GM21447 (cell line): ENCODE data around the gene SFI1.
"Not testable (repeated sequence)": the region's sequence is repeated elsewhere in the genome, so short reads cannot be mapped to it uniquely, and the experiment has no call there.

Experiments used
- ATAC-seq: cut with Tn5 transposase; IDR thresholded peaks from one replicate; pipeline ENCODE4 v1.9.1; 2021; ENCODE audit not compliant: unreplicated experiment

SFI1 gene, protein sequence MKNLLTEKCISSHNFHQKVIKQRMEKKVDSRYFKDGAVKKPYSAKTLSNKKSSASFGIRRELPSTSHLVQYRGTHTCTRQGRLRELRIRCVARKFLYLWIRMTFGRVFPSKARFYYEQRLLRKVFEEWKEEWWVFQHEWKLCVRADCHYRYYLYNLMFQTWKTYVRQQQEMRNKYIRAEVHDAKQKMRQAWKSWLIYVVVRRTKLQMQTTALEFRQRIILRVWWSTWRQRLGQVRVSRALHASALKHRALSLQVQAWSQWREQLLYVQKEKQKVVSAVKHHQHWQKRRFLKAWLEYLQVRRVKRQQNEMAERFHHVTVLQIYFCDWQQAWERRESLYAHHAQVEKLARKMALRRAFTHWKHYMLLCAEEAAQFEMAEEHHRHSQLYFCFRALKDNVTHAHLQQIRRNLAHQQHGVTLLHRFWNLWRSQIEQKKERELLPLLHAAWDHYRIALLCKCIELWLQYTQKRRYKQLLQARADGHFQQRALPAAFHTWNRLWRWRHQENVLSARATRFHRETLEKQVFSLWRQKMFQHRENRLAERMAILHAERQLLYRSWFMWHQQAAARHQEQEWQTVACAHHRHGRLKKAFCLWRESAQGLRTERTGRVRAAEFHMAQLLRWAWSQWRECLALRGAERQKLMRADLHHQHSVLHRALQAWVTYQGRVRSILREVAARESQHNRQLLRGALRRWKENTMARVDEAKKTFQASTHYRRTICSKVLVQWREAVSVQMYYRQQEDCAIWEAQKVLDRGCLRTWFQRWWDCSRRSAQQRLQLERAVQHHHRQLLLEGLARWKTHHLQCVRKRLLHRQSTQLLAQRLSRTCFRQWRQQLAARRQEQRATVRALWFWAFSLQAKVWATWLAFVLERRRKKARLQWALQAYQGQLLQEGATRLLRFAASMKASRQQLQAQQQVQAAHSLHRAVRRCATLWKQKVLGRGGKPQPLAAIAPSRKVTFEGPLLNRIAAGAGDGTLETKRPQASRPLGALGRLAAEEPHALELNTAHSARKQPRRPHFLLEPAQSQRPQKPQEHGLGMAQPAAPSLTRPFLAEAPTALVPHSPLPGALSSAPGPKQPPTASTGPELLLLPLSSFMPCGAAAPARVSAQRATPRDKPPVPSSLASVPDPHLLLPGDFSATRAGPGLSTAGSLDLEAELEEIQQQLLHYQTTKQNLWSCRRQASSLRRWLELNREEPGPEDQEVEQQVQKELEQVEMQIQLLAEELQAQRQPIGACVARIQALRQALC

DNA sequence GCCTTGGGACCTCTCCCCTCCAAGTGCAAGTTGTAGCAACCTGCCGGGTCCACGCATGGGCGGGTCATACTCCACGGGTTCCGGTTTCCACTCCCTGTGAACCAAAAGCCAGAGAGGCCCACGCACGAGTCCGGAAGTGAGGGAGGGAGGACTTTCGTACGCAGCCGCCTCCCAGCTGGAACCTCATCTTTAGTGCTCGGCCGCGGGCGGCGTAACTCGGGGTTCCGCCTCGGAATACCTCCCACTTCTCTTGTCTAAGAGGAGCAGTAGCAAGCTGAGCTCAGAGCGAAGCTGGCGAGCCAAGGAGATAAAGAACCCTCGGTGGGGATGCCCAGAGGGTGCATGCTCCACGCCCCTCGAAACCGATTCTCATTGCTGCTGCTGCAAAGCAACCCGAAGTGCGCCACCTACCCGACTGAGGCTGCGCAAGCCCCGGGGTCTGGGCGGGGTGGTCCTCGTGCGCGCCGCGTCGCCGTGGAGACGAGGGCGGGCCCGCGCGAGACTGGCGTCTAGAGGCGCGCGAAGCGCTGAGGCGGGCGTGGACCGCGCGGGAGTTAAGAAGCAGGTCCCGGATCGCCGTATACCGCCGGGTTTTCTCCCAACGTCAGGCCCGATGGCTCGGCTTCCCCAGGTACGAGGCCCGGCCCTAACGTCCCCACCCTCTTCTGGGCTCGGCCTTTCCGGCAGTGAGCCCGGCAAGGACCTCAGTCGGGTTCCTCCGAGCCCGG is at the start of gene SFI1:
SFI1 (plus strand) TSS at position 530 of the 728 bp plus-strand sequence. CDS start 11,749 bp downstream, outside the sequence.
- peak; percentile 66 for ATAC-seq

- ATAC-seq, result no peak
Observed at GRCh38 chr22:31446767-31447166, 49.6 kb upstream of the SFI1 start.

DNA sequence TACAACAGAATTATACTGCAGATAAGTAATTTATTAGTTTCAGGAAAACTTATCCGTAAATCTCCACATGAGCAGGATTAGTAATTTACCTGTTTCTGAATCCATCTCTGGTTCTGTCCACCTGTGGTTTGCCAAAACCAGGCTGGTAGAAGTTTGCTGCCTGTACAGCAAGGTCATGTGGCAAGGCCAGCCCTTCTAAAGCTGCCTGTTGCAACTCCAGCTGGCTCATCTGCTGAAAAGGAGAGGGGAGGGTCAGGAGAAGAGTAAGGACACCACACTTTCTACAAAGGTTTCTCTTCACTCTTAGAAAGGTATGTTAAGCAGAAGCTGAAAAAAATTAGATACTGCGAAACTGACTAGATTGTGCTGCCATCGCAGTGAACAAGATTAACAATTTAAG is 49.0 kb upstream of the SFI1 start:
- ATAC-seq, result no peak

DNA sequence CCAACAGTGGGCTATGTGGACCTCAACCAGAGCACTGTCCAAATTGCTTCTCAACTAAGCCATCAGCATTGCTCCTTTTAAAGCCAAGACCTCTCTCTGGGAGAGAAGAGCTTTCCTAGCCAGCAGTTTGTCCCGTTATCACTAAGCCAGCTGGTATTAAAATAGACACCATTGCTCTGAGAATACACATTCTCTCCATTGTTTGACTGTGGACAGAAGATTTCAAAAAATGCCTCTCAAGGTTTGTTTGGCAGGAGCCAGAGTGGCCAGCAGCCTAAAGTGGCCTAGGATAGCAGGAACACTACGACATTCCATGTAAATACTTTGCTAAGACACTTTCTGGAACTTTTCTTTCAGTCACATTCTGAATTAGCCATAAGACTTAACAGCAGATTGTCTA is 48.0 kb upstream of the SFI1 start:
- ATAC-seq, result no peak

- no peak for ATAC-seq
Observed at GRCh38 chr22:31449506-31449905, 46.8 kb upstream of the SFI1 start.

- no peak for ATAC-seq
Observed at GRCh38 chr22:31451709-31452571, 44.4 kb upstream of the SFI1 start.

- no peak for ATAC-seq
Observed at GRCh38 chr22:31461699-31462098, 34.6 kb upstream of the SFI1 start.

- ATAC-seq, result no peak
Observed at GRCh38 chr22:31465307-31465706, 31.0 kb upstream of the SFI1 start.

DNA sequence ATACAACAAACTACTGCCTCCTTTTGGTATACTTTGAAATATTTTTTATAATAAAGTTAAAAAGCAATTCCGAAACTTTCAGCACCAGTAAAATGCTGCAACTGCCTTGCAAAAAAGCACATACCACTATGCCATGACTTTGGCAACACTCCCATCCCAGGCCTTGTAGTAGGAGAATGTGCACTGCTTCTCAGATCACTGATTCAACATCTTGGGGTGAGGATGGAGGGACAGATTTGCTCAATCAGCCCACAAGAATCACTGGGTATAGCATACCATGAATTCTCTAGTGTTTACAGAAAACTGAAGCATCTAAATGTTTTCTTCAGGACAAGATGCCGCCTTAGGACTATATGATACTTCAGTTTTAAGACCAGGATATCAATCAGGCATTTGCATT is 21.6 kb upstream of the SFI1 start:
- ATAC-seq, result no peak

DNA sequence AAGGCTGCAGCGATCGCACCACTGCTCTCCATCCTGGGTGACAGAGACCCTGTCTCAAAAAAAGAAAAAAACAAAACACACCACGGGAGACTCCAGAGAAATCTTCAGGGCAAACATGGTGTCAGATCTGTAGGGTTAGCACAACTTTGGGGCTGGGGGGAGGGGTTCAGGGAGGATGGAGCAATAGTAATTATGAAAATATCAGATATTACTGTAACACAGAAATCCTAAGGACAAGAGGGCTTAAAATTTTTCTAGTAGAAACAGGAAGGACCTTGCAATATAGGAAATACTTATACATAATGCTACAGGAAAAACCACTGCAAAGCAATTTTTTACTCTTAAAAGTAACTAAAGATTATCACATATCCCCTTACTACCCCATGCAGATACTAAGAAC is 20.5 kb upstream of the SFI1 start:
- ATAC-seq, result no peak

- ATAC-seq, result peak; percentile 85
Observed at GRCh38 chr22:31477329-31477728, 19.0 kb upstream of the SFI1 start.

- ATAC-seq, result no peak
Observed at GRCh38 chr22:31481129-31481528, 15.2 kb upstream of the SFI1 start.

GRCh38 chr22:31482470-31482869 is 13.9 kb upstream of the SFI1 start:
- not testable (repeated sequence) for ATAC-seq

GRCh38 chr22:31486369-31486768 is 10.0 kb upstream of the SFI1 start:
- not testable (repeated sequence) for ATAC-seq

- no peak for ATAC-seq
Observed at GRCh38 chr22:31486951-31487350, 9.4 kb upstream of the SFI1 start.

DNA sequence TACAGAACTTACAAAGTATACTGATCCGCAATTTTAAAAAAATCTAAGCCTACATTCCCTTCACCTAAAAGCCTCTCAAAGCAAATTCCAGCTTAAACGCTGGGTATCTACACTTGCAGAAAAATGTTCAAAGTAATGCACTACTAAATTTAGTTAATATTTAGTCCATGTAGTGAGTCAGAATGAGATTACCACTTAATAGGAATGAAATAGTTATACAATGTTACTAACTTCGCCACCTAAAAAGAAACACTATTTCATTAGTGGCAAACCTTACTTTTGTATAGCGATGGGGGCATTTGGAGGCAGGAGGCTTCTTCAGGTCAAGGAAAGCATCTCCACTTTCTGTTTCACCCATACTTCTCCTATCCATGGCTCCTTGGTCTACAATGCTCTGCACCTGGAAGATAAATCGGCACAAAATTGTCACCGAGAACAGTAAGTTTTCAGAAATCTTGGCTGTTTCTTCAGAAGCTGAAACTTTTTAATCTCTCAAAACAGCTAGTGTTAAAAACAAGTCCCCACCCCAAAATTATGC is 7.9 kb upstream of the SFI1 start:
- ATAC-seq, result no peak

GRCh38 chr22:31488988-31489617 is 7.2 kb upstream of the SFI1 start:
- ATAC-seq, result no peak

DNA sequence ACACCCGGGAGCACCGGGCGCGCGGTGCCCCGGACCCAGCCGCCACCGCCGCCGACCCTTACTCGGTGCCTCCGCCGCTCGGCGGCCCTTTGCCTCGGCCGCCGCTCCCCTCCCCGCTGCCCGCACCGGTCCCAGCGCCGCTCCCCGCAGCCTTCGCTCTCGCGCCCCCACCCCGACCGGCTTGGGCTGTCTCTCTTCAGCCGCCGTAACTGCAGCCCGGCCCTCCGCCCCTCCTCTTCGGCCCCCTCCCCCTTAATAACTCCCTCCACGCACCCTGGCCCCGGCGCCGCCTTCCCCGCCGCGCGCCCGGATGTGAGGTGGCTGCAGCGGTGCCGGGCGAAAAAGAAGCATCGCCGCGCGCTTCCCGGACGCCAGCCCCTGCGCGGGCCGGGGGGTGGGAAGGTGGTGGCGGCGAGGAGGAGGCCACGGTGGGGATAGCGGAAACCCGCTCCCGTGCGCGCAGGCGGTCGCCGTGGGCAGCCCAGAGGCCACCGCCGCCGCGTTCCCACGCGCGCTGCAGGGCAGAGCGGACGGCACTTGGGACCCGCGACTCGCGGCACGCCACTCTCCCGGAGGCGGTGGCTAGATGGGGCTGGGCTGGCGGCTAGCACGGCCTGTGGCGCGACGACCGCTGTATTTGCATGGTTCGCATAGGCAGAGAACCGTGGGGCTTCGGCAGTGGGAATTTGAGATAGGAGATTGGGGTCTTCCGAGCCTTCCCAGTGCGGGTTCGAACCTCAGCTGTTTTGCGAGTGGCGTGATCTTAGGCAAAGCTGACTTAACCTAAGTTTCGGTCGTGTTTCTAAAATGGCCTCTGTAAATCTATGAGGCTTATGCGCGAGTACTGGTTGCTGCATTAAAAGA is 6.5 kb upstream of the SFI1 start, which contains the start of gene EIF4ENIF1:
EIF4ENIF1 (minus strand) TSS at position 211 of the 864 bp plus-strand sequence. CDS start 1,124 bp downstream, outside the sequence.
- peak; percentile 32 for ATAC-seq
